Panc1 (cell line): ENCODE results near the gene CHSY3. TPM values are rescaled to one million over a fixed set of nuclear protein-coding genes. Genes with fewer than 3 reads are reported as not detected.
A peak's percentile ranks its signal among the peaks of the same experiment; 100 is the strongest.

Experiments
- ATAC-seq: fragments of 200-7000 bp; cut with Tn5 transposase; 2 replicates; pipeline ENCODE4 v1.9.1; 2020; ENCODE audit warnings: mild to moderate bottlenecking, moderate library complexity
- BruUV-seq: library from RNA; stranded (reverse); fragments of 400-500 nt; replicated peaks from 2 replicates; lab custom pipeline; 2021; lab: Mats Ljungman, UMichigan
- CTCF ChIA-PET: fragments of 300-600 bp; sonication (Branson Sonifier 250); formaldehyde crosslinking; loops from one replicate; lab custom pipeline; 2022; ENCODE audit warnings: antibody characterized with exemption; lab: Charles Lee
- POLR2A ChIA-PET: fragments of 300-600 bp; sonication (Branson Sonifier 250); formaldehyde crosslinking; loops from one replicate; lab custom pipeline; 2022; ENCODE audit warnings: antibody characterized with exemption; lab: Charles Lee
- DNase-seq: peaks from one replicate; pipeline ENCODE4 v3.0.0-alpha.2; 2010; ENCODE audit warnings: low read depth, low spot score
- H3K27ac ChIP-seq: 2 replicates; pipeline ENCODE4 v1.5.1; 2011; ENCODE audit warnings: mild to moderate bottlenecking, low read length, inconsistent platforms
- H3K27me3 ChIP-seq: fragments of 200-500 bp; sonication (Bioruptor generic); 2 replicates; pipeline ENCODE4 v1.6.0; 2014; ENCODE audit warnings: low read length, inconsistent platforms; ENCODE audit not compliant: control insufficient read depth, insufficient read depth
- H3K36me3 ChIP-seq: fragments of 200-500 bp; sonication (Bioruptor generic); 2 replicates; pipeline ENCODE4 v1.5.1; 2014; ENCODE audit warnings: inconsistent platforms, mild to moderate bottlenecking, low read length, moderate library complexity; ENCODE audit not compliant: control insufficient read depth, insufficient read depth
- H3K4me1 ChIP-seq: 2 replicates; pipeline ENCODE4 v1.5.1; 2011; ENCODE audit warnings: inconsistent platforms, mild to moderate bottlenecking, low read length, moderate library complexity; ENCODE audit not compliant: control insufficient read depth, insufficient read depth
- H3K4me3 ChIP-seq, 2 experiments: 2 replicates each; pipeline ENCODE4 v1.5.1; 2011 to 2012; ENCODE audit warnings: low read depth in 2 of 2, low read length in 2 of 2, mild to moderate bottlenecking in 2 of 2, inconsistent platforms in 1 of 2, moderate library complexity in 1 of 2
- H3K9me3 ChIP-seq: fragments of 200-500 bp; sonication (Bioruptor generic); 2 replicates; pipeline ENCODE4 v1.5.1; 2014; ENCODE audit warnings: low read depth, mild to moderate bottlenecking, inconsistent platforms, low read length, moderate library complexity; ENCODE audit not compliant: control insufficient read depth, insufficient read depth
- CTCF ChIP-seq: fragments of 450-650 bp; IDR thresholded peaks from 2 replicates; pipeline ENCODE4 v1.5.1; 2017; ENCODE audit warnings: mild to moderate bottlenecking
- POLR2AphosphoS5 ChIP-seq: IDR thresholded peaks from 2 replicates; pipeline ENCODE4 v1.6.1; 2012; ENCODE audit warnings: mild to moderate bottlenecking, low read depth, low read length, moderate library complexity
- SIN3A ChIP-seq: IDR thresholded peaks from 2 replicates; pipeline ENCODE4 v1.6.1; 2012; ENCODE audit warnings: low read depth, mild to moderate bottlenecking, low read length, moderate library complexity, borderline replicate concordance; ENCODE audit not compliant: insufficient read depth
- TCF7L2 ChIP-seq: IDR thresholded peaks from 2 replicates; pipeline ENCODE4 v1.6.1; 2011; ENCODE audit warnings: mild to moderate bottlenecking, low read depth, low read length, inconsistent platforms
- in situ Hi-C: cut with HindIII; loops from 2 replicates; pipeline ENCODE4 v1.10.0; 2016; ENCODE audit warnings: low sequenced_read_pairs, low pct_unique_long_range_greater_than_20kb
- intact Hi-C: fragments of 100-400 bp; cut with micrococcal nuclease; formaldehyde crosslinking; loops from one replicate; pipeline ENCODE4 v1.10.0; 2022; ENCODE audit not compliant: unreplicated experiment
- total RNA-seq: library from RNA; stranded (reverse); gene quantifications from one replicate; pipeline ENCODE4 v1.2.1, GENCODE V29; 2021; ENCODE audit not compliant: unreplicated experiment
- TF ChIP-seq, protein P1 (sequence below), 2 experiments: IDR thresholded peaks; 2 replicates each; pipeline ENCODE4 v1.6.1; 2011 to 2012; ENCODE audit warnings: low read depth in 2 of 2, control low read depth in 1 of 2, low read length in 1 of 2, mild to moderate bottlenecking in 1 of 2, moderate library complexity in 1 of 2; ENCODE audit not compliant: insufficient read depth in 1 of 2

The CHSY3 gene
- total RNA-seq, 1 experiment from 2014 or later = not detected

- DNase-seq (no peak), ATAC-seq (no peak)
- Histone ChIP-seq H3K9me3 (no peaks in the 10 kb centered on the region), H3K36me3 (no peaks in the 10 kb centered on the region), H3K4me1 (peaks cover 6% of the 10 kb centered on the region), H3K27me3 (peaks cover 40% of the 10 kb centered on the region), H3K4me3 (no peak overlapping the region), H3K27ac (no peak overlapping the region)
- intact Hi-C loops = loop anchor here (5.0 kb wide), 1 partner anchor 1209 kb away; no protein-coding TSS in a partner anchor
- in situ Hi-C loops = no loop called here
- CTCF ChIA-PET = no interaction called here
- no TSS peak for BruUV-seq
- POLR2A ChIA-PET = no interaction called here
- TF ChIP-seq SIN3A = no peak
Measured at GRCh38 chr5:129902816-129903215, 1.4 kb upstream of the CHSY3 start.

GRCh38 chr5:129903466-129904101 lies 681 bp upstream of the CHSY3 start:
- in situ Hi-C loops (no loop called here), intact Hi-C loops (loop anchor here (5.0 kb wide), 1 partner anchor 1209 kb away; no protein-coding TSS in a partner anchor)
- BruUV-seq = no TSS peak
- ChIA-PET CTCF (no interaction called here), POLR2A (no interaction called here)
- Histone ChIP-seq H3K27ac (no peak overlapping the region), H3K4me3 (peak overlapping the region; percentile 43 to 55), H3K36me3 (no peaks in the 10 kb centered on the region), H3K9me3 (no peaks in the 10 kb centered on the region), H3K4me1 (peaks cover 6% of the 10 kb centered on the region), H3K27me3 (peaks cover 43% of the 10 kb centered on the region)
- DNase-seq (no peak), ATAC-seq (peak; percentile 12; the same call in 1 of the 2 replicates)
- no peak for TF ChIP-seq SIN3A
- TF ChIP-seq CTCF = no peak
- TF ChIP-seq POLR2AphosphoS5 = no peak
- TF ChIP-seq, protein P1, sequence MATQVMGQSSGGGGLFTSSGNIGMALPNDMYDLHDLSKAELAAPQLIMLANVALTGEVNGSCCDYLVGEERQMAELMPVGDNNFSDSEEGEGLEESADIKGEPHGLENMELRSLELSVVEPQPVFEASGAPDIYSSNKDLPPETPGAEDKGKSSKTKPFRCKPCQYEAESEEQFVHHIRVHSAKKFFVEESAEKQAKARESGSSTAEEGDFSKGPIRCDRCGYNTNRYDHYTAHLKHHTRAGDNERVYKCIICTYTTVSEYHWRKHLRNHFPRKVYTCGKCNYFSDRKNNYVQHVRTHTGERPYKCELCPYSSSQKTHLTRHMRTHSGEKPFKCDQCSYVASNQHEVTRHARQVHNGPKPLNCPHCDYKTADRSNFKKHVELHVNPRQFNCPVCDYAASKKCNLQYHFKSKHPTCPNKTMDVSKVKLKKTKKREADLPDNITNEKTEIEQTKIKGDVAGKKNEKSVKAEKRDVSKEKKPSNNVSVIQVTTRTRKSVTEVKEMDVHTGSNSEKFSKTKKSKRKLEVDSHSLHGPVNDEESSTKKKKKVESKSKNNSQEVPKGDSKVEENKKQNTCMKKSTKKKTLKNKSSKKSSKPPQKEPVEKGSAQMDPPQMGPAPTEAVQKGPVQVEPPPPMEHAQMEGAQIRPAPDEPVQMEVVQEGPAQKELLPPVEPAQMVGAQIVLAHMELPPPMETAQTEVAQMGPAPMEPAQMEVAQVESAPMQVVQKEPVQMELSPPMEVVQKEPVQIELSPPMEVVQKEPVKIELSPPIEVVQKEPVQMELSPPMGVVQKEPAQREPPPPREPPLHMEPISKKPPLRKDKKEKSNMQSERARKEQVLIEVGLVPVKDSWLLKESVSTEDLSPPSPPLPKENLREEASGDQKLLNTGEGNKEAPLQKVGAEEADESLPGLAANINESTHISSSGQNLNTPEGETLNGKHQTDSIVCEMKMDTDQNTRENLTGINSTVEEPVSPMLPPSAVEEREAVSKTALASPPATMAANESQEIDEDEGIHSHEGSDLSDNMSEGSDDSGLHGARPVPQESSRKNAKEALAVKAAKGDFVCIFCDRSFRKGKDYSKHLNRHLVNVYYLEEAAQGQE (IDR thresholded peaks at IDR 0.05; ENCODE audit: insufficient read depth in 1 of 2, low read depth in 2 of 2, low read length in 1 of 2) = no peak
- TF ChIP-seq TCF7L2 = no peak
